Astrocyte (in vitro differentiated cells and primary cell): ENCODE measurements around the gene POLD3. TPM values are rescaled to one million over a fixed set of nuclear protein-coding genes. Genes with fewer than 3 reads are reported as not detected.

Source experiments
- DNase-seq: peaks from one replicate; pipeline ENCODE4 v3.0.0-alpha.2; 2010; ENCODE audit warnings: low read depth
- FAIRE-seq: peaks from 2 replicates; lab custom pipeline; 2011; peaks lifted over from hg19 to GRCh38; lab: Jason Lieb, UNC
- H2AFZ ChIP-seq: 2 replicates; pipeline ENCODE4 v1.6.0; 2012; ENCODE audit warnings: low read depth, low read length, inconsistent platforms
- H3K27ac ChIP-seq: 2 replicates; pipeline ENCODE4 v1.5.1; 2011; ENCODE audit warnings: low read depth, low read length, inconsistent platforms
- H3K27me3 ChIP-seq: 2 replicates; pipeline ENCODE4 v1.6.0; 2011; ENCODE audit warnings: low read length, inconsistent platforms; ENCODE audit not compliant: insufficient read depth
- H3K36me3 ChIP-seq: 2 replicates; pipeline ENCODE4 v1.5.1; 2011; ENCODE audit warnings: low read length, inconsistent platforms; ENCODE audit not compliant: insufficient read depth
- H3K4me1 ChIP-seq: 2 replicates; pipeline ENCODE4 v1.5.1; 2011; ENCODE audit warnings: low read length, inconsistent platforms; ENCODE audit not compliant: insufficient read depth
- H3K4me2 ChIP-seq: 2 replicates; pipeline ENCODE4 v1.6.0; 2012; ENCODE audit warnings: low read length, inconsistent platforms
- H3K4me3 ChIP-seq: 2 replicates; pipeline ENCODE4 v1.5.1; 2011; ENCODE audit warnings: low read depth, mild to moderate bottlenecking, low read length, inconsistent platforms; ENCODE audit not compliant: insufficient read depth
- H3K79me2 ChIP-seq: 2 replicates; pipeline ENCODE4 v1.6.0; 2012; ENCODE audit warnings: mild to moderate bottlenecking, low read length, inconsistent platforms; ENCODE audit not compliant: insufficient read depth
- H3K9ac ChIP-seq: 2 replicates; pipeline ENCODE4 v1.6.0; 2012; ENCODE audit warnings: mild to moderate bottlenecking, low read length, inconsistent platforms
- H3K9me3 ChIP-seq: 2 replicates; pipeline ENCODE4 v1.5.1; 2012; ENCODE audit warnings: low read depth, mild to moderate bottlenecking, low read length, inconsistent platforms; ENCODE audit not compliant: insufficient read depth
- H4K20me1 ChIP-seq: 2 replicates; pipeline ENCODE4 v1.6.0; 2012; ENCODE audit warnings: low read length, inconsistent platforms; ENCODE audit not compliant: insufficient read depth
- H3K27ac Mint-ChIP-seq: one replicate; pipeline ENCODE4 v1.8.0; 2021; ENCODE audit warnings: mild to moderate bottlenecking, mixed read lengths; ENCODE audit not compliant: unreplicated experiment
- H3K27me3 Mint-ChIP-seq: one replicate; pipeline ENCODE4 v1.8.0; 2021; ENCODE audit warnings: low read depth, mixed read lengths; ENCODE audit not compliant: unreplicated experiment
- H3K36me3 Mint-ChIP-seq: one replicate; pipeline ENCODE4 v1.8.0; 2021; ENCODE audit warnings: low read depth, mixed read lengths; ENCODE audit not compliant: unreplicated experiment
- H3K4me1 Mint-ChIP-seq: one replicate; pipeline ENCODE4 v1.8.0; 2021; ENCODE audit warnings: low read depth, mixed read lengths; ENCODE audit not compliant: unreplicated experiment
- H3K4me3 Mint-ChIP-seq: one replicate; pipeline ENCODE4 v1.8.0; 2021; ENCODE audit warnings: mild to moderate bottlenecking, moderate library complexity, mixed read lengths; ENCODE audit not compliant: unreplicated experiment
- H3K9me3 Mint-ChIP-seq: one replicate; pipeline ENCODE4 v1.8.0; 2021; ENCODE audit warnings: mild to moderate bottlenecking, mixed read lengths; ENCODE audit not compliant: unreplicated experiment
- EZH2 ChIP-seq: IDR thresholded peaks from 2 replicates; pipeline ENCODE4 v1.6.1; 2012; ENCODE audit warnings: mild to moderate bottlenecking, low read length, inconsistent platforms; ENCODE audit not compliant: insufficient read depth
- total RNA-seq: library from RNA; stranded (reverse); gene quantifications from 2 replicates; pipeline ENCODE4 v1.2.1, GENCODE V29; 2021
- TF ChIP-seq, protein P1 (sequence below): IDR thresholded peaks from 2 replicates; pipeline ENCODE4 v1.5.1; 2011; ENCODE audit warnings: low read depth, mild to moderate bottlenecking, inconsistent platforms, low read length, moderate library complexity; ENCODE audit not compliant: insufficient read depth

The POLD3 gene
- total RNA-seq, 1 donor from 2014 or later, result 6.5 TPM

DNA sequence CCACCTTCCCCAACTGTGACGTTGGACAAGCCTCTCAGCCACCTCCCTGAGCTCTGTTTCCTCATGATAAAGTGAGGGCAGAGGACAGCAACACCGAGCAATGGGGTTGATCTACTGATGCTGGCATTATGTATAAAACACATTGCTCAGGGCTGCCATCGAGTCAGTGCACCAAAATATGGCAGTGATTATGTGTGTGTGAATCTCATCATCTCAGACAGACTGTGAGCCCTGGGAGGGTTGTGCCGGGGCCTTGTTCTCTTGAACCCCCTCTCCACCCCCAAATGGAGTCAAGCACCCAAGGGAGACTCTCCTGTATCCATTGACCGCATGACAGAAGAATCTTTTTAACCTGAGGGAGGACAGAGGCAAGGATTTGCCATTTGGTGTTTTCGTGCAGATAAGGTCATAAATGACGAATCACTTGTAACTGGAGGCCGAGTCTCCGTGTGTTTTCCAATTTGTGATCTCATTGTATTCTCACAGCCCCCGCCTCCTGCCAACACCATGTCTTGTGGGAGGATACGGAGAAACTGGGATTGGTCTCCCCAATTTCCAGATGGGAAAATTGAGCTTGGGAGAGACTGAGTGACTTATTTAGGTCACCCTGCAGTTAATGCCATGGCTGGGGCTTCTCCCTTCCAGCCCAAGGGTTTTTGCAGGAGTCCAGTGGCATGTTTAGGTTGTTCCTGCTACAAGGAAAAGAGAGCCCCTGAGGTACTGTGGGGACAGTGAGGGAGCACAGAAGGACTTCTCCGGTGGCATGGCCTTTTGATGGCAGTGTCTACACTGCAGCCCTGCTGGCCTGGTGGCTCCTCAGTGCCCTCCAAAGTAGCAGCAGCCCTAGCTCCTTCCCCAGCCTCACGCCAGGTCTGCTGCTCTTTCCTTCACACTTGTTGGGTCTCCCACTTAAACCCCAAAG lies 86.5 kb downstream of the POLD3 start:
- Histone ChIP-seq H4K20me1 (no peaks in the 10 kb centered on the region), H3K9me3 (no peaks in the 10 kb centered on the region), H3K4me2 (no peak overlapping the region), H2AFZ (no peak overlapping the region), H3K27me3 (no peaks in the 10 kb centered on the region), H3K9ac (no peak overlapping the region), H3K4me1 (peaks cover 5% of the 10 kb centered on the region), H3K4me3 (no peak overlapping the region), H3K27ac (no peak overlapping the region), H3K79me2 (no peaks in the 10 kb centered on the region), H3K36me3 (no peaks in the 10 kb centered on the region)
- FAIRE-seq (no peak), DNase-seq (peak; percentile 30)
- H3K36me3 Mint-ChIP-seq, result peaks cover under 1% of the 10 kb centered on the region
- no peak overlapping the region for H3K27ac Mint-ChIP-seq
- H3K4me3 Mint-ChIP-seq, result no peak overlapping the region
- peaks cover under 1% of the 10 kb centered on the region for H3K4me1 Mint-ChIP-seq
- H3K9me3 Mint-ChIP-seq, result peaks cover 10% of the 10 kb centered on the region
- no peak for TF ChIP-seq EZH2
- TF ChIP-seq, protein P1, sequence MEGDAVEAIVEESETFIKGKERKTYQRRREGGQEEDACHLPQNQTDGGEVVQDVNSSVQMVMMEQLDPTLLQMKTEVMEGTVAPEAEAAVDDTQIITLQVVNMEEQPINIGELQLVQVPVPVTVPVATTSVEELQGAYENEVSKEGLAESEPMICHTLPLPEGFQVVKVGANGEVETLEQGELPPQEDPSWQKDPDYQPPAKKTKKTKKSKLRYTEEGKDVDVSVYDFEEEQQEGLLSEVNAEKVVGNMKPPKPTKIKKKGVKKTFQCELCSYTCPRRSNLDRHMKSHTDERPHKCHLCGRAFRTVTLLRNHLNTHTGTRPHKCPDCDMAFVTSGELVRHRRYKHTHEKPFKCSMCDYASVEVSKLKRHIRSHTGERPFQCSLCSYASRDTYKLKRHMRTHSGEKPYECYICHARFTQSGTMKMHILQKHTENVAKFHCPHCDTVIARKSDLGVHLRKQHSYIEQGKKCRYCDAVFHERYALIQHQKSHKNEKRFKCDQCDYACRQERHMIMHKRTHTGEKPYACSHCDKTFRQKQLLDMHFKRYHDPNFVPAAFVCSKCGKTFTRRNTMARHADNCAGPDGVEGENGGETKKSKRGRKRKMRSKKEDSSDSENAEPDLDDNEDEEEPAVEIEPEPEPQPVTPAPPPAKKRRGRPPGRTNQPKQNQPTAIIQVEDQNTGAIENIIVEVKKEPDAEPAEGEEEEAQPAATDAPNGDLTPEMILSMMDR, result no peak
- H3K27me3 Mint-ChIP-seq, result peaks cover 24% of the 10 kb centered on the region

DNA sequence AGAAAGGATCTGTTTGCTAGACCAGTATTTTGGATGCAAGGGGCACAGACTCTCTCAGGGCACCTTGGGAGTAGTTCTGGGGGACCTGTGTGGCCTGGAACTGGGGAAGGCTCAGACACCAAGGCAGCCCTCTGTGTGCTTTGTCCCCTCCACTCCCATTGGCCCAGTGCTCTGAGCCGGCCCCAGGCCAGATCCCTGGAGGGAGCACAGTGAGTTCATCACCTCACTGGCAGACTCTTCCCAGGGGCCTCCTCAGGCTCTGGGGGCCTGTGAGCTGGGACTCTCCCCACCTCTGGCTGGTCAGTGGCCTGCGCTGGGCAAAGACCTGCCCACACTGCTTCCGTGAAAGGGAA lies 87.1 kb downstream of the POLD3 start:
- TF ChIP-seq, protein P1, result no peak
- no peak for TF ChIP-seq EZH2
- H3K27me3 Mint-ChIP-seq, result peaks cover 29% of the 10 kb centered on the region
- Histone ChIP-seq H3K4me2 (no peak overlapping the region), H3K9ac (no peak overlapping the region), H2AFZ (no peak overlapping the region), H4K20me1 (no peaks in the 10 kb centered on the region), H3K4me3 (no peak overlapping the region), H3K79me2 (no peaks in the 10 kb centered on the region), H3K36me3 (no peaks in the 10 kb centered on the region), H3K4me1 (peaks cover 9% of the 10 kb centered on the region), H3K27ac (no peak overlapping the region), H3K9me3 (no peaks in the 10 kb centered on the region), H3K27me3 (no peaks in the 10 kb centered on the region)
- no peak for DNase-seq
- H3K9me3 Mint-ChIP-seq, result peaks cover 7% of the 10 kb centered on the region
- no peaks in the 10 kb centered on the region for H3K36me3 Mint-ChIP-seq
- no peak overlapping the region for H3K27ac Mint-ChIP-seq
- FAIRE-seq, result no peak
- no peaks in the 10 kb centered on the region for H3K4me1 Mint-ChIP-seq
- H3K4me3 Mint-ChIP-seq, result no peak overlapping the region
